Hypothalamus (tissue), 51 donors: ENCODE measurements around the gene TEX22.

Experiments
- DNase-seq, 51 donors: peaks; one replicate each; lab custom pipeline; 2025; lab: John Stamatoyannopoulos, UW

The TEX22 gene

DNA sequence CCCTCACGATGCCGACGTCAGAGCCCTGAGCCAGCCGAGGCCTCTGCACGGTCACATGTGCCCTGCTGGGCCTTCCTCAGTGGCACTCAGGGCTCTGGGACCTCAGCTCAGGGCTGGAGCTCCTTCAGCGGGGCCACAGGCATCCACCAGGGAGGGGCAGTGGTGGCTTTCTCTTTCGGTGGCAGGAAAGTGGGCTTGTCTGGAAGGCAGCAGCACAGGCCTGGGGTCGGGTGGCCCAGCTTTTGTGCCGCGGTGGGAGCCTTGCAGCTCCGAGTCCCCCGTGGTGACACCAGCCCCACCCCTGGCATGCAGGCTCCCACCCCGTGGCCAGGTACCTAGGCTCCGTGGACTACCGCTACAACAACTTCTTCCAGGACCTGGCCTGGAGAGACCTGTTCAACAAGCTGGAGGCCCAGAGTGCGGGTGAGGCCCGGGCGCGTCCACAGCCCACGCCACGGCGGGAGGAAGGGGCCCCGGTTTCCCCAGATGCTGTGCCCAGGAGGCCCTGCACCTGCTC, 14.2 kb upstream of the TEX22 start:
- DNase-seq, result no peak

DNA sequence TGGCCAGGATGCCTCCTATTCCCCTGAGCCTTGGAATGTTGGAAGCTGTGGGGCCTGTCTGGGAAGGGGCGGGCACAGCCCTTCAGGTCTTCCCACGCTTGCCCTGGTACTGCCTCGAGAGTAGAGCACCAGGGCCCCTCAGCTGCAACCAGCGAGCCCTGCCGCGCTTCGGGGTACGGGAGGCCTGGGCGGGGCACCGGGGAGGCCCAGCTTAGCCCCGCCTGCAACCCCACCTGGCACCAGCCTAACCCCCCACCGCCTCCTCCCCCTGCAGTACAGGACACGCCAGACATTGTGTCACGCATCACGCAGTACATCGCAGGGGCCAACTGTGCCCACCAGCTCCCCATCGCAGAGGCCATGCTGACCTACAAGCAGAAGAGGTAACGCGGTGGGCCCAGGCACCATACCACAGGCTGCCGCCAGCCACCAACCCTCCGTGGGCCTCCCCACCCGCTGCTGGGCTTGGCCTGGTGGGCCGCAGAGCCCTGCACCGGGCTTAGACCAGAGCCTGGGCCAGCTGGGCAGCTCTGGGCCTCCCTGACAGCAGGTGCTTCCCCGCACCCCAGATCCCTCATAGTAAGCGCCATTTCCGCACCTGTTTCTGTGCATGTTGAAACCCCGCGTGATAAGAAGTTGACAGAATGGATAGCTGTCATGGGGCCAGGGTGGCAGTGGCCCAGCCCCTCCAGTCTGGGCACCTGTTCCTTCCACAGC, 13.6 kb upstream of the TEX22 start:
- no peak for DNase-seq

DNA sequence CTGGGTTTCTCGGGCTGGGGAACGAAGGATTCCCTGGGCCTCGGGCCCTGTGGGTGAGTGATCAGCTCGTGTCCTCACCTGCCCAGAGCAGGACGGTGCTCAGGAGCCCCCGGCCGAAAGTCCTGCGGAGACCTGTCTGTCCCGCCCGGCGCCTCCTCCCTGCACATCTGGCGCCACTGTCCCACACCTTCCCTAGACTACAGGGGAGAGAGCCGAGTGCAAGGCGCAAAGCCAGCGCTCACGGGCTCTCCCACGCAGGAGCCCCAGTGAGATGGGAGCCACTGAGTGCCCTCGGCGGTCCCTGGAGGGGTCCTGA, 13.1 kb upstream of the TEX22 start:
- no peak for DNase-seq

DNA sequence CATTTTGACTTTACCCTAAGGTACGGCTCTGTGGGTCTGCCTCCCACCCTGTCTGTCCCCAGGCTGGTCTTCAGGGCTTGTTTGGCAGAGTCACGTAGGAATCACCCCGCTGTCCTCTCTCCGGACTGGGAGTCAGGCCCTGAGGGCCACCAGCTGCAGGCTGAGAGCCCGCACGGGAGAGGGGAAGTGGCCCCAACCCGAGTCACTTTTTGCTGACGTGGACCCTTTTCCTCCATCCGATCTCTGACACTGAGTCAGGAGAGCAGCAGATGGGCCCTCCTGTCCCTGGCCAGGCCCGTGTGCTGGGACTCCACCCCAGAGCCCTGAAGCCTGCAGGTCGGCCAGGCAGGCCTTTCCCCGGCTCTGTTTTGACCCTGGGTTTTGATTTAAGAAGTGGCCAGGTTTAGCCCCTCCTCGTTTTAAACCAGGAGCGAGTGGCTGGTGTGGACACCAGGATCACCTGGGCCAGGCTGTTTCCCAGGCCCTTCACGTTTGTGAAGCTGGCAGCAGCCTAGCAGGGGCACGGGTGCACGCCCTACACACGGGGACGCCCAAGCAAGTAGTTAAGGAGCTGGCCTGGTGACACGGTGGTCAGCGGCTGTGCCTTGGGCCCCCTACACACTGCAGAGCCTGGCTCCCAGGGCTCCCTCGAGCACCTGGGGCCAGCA, 12.5 kb upstream of the TEX22 start:
- DNase-seq, result peak in 1 of 51 donors; percentile 21

DNA sequence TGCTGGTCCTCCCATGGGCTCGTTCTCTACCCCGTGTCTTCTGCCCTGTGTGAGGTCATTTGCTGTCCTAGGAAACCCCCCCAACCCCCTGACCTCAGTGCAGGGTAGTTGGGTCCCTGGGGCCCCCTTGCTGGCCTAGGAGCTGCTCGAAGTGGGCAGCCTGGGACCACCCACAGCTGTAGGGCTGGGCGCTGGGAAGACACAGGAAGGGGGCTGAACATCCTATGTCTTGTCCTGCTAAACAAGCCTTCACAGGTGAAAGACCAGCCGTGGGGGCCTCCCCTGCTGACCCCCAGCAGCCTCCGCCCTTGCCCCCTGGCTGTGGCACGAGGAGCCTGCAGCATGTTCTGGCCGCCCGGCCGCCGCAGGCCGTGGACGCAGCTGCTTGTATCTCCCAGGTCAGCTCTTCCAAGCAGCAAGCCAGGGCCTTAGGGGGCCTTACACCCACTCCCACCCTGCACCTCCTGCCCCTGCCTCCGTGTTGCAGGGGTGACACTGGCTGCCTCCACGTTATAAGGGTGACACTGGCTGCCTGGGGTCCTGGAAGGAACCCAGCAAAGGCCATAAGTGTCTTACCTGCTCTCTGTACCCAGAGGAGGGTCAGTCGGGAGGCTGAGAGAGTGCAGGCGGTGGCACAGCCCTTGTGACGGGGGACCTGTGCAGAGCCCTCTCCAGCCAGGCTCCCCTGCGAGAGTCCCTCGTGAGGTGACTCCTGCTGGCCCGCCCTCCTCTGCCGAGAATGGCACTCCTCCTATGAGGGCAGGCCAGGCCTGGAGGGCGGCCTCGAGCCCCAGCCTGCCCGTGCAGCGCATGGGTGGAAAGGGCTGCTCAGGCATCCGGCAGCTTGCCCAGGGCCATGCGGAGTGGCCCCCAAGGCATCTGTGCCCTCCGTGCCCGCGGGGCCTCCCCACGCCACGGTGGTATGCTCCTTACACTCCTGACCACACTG, 11.5 kb upstream of the TEX22 start:
- DNase-seq, result no peak

DNA sequence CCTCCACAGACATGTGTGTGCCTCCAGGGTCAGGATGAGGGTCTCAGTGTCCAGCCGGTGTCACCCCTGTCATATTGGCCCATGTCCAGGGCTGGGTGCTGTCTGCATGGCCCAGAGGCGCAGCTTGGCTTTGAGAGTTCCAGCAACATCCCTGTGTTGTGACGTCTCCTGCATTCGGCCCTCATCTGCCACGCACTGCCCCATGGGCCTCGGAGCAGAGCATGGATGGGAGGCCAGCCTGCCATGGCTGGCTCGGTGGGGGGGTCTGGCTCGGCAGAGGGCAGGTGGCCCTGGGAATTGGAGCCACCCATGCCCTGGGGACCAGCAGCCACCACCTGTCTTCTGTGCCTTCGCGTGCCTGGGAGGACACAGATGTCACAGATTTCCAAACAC, 10.8 kb upstream of the TEX22 start:
- DNase-seq, result no peak

DNA sequence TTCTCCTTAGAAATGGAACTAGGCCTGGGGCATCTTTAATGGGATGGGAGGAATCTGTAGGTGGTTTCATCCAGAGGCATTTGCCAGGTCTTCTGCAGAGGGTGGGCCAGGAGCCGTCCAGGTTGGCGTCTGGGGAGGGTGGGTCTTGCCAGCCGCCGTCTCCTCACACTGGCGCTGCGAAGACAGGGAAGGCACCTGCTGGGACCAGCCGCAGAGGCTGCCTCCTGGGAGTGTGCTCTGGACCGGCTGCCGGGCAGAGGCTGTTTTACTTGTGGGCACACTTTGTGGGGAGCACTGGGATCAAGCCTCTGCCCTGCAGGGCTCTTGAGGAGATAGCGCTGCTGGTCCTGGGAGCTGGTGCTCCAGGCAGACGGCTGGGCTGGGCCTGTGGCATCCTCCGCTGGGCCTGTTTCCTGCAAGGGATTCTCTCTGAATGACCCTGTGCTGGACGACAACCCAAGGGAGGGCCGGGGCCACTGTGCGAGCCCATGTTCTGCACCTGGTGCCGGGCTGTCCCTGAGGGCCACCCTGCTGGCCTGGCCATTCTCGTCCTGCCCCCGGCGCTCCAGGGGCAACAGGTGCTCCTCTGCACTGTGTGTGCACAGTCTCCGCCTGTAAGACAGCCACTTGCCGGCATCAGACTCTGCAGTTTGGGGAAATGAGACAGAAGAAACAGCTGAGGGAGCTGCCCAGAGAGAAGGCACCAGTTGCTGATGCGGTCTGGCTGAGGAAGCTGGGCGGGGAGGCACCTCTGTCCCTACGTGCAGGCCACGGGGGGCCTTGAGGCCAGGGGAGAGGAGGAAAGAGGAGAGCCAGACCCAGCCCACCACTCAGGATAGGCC, 10.0 kb upstream of the TEX22 start:
- DNase-seq, result peak in 1 of 51 donors; percentile 23

DNA sequence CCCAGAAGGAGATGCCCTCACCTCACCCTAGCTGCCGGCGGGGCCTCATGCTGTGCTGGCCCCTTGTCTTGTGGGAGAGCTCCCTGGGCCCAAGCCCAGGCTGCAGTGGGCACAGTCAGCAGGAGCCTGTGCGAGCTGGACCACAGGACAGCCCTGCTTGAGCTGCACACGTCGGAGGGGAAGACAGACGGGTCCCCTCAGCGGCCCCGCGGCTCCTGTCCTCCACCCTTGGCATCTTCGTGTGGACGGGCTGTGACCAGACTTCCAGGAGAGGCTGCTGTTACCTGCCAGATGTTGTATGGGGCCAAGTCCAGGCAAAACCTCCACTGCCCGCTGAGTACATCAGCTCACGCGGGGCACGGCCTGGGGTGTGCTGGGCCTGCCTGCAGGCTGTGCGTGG, 9.4 kb upstream of the TEX22 start:
- no peak for DNase-seq

DNA sequence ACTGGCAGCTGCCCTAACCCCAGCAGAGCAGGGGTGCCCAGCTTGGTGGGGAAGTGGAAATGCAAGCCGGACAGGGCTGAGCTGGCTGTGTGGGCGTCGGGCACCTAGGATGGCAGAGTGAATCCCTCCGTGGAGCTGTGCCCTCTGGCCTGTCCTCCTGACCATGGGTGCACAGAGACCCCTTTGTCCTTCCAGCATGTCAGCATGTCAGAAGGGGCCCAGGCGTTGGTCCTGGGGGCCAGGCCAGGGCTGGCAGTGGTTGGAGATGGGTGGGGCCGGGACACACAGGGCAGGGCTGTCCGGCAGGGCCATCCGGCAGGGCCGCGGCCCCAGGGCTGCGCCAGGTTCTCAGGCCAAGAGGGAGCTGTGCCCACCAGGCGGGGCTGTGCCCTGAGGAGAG, 8.8 kb upstream of the TEX22 start:
- peak in 7 of 51 donors; percentile 10 to 41 (median 27) for DNase-seq

DNA sequence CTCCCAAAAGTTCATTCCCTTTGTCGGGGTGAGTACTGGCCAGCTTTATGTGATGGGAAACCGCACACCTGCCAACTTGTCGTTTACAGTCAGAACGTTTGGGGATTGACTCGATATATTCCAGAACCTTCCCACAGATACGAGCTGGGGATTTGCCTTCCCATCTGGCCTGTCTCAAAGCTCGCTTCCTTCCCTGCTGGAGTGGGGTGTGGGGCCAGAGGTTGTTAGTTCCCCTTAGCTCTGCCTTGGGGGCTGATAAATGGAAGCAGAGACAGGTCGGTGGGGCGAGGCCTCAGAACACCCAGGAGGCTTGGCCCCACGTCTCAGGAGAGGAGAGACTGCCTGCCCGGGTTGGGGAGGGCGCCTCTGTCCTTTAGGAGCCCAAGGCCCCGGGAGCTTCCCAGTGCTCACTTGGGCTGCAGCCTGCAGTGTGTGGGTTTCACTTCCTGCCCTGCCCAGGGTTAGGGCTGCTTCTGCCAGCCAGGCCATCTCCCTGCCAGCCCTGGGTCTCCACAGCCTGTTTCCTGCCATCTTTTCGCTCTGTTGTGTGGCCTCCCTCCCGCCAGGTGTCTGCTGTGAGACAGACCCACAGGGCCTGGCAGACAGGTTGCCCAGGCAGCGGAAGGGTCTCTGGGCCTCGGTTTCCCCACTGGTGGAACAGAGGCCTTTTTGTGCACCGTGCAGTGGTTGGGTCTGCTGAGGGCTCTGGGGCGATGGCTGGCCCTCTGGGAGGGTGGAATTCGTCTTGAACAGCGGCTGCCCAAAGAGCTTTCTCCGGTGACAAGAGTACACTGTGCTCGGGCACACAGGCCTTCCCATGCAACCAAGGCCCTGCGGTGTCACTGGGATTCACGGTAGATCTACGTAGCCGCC, 8.1 kb upstream of the TEX22 start:
- DNase-seq, result peak in 3 of 51 donors; percentile 9 to 42 (median 28)

DNA sequence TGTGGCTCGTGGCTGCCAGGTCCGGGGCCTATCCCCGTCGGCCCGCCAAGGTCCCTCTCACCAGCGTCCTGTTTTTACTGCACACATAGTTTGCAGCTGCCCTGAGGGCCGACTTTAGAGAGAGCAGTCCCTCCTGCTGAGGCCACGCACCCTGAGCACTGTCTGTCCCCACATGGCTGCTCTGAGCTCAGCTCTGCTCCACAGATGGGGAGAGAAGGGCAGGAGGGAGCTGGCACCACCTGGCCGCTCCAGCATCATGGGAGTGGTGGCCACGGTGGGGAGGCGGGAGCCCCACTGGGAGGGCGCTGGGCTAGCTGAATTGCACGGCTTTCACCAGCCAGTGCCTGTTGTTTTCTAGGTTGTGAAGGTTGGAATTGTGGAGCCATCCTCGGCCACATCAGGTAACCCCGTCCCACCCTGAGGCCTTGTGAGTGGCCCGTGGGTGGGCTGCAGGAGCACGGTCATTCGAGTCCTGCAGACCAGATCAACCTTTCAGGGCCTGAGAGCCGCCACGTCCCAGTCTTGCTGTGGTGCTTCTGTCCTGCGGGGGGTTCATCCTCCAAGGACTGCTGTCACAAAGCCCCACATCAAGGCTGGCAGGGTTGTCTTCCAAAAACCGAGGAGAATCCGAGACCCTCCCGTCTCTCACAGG, 7.4 kb upstream of the TEX22 start:
- no peak for DNase-seq

DNA sequence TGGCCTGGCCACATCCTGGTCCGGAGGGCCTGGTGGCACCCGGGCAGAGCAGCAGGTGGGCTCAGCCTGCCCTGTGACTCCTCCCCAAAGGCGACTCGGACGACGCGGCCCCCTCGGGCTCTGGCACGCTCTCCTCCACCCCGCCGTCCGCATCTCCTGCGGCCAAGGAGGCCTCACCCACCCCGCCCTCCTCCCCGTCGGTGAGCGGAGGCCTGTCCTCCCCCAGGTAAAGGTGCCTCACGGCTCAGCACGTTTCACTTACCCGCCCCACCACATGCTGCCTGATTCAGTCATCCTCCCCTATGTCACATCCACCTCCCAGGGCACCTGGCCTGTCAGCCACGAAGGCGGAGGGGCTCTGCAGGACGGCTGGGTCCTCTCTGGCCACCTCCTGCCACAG, 6.8 kb upstream of the TEX22 start:
- DNase-seq, result no peak

DNA sequence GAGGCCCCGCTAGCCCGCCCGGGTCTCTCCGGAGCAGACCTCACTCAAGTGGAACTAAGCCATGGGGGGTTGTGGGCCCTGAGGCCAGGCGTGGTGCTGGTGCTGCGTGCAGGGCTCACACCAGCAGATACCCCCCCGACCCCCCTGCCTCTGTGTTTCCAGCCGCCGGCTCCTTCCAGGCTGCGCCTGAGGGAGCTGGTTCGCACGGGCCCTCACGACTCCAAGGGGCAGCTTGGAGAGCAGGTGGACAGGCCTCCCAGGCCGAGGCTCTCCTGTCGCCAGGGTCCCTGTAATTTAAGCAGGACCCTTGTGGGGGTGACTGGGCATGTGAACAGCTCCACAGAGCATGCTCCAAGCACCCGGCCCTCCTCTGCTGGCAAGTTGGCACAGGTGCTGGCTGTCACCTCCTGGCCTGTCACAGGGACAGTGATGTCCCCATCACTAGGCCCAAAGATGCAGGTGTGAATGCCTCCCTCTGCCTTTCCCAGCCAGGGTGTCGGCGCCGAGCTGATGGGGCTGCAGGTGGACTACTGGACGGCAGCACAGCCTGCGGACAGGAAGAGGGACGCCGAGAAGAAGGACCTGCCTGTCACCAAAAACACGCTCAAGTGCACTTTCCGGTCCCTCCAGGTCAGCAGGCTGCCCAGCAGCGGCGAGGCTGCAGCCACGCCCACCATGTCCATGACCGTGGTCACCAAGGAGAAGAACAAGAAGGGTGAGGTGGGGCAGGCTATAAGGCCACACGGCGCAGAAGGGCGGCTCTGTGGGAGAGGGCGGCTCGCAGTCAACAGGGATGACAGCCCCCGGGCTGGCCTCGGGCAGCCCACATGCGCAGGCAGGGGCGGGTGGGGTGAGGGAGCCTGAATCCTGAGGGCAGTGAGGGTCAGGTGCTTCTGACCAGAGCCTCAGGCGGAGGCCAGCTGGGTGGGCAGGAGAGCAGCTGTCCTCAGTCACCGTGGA, 5.9 kb upstream of the TEX22 start:
- no peak for DNase-seq

DNA sequence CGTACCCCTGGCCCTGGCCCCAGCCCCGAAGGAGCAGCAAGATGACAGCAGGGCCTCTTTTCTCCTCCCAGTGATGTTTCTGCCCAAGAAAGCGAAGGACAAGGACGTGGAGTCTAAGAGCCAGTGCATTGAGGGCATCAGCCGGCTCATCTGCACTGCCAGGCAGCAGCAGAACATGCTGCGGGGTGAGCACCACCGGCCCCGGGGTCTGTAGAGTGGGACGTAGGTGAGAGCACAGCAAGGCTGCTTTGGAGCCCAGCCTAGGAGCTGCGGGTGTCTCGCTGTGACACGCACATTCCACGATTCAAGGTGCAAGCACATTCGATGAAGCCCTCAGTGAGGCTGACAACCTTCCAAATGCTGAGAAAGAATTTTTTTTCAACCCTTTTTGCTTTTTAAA, 5.2 kb upstream of the TEX22 start:
- no peak for DNase-seq

DNA sequence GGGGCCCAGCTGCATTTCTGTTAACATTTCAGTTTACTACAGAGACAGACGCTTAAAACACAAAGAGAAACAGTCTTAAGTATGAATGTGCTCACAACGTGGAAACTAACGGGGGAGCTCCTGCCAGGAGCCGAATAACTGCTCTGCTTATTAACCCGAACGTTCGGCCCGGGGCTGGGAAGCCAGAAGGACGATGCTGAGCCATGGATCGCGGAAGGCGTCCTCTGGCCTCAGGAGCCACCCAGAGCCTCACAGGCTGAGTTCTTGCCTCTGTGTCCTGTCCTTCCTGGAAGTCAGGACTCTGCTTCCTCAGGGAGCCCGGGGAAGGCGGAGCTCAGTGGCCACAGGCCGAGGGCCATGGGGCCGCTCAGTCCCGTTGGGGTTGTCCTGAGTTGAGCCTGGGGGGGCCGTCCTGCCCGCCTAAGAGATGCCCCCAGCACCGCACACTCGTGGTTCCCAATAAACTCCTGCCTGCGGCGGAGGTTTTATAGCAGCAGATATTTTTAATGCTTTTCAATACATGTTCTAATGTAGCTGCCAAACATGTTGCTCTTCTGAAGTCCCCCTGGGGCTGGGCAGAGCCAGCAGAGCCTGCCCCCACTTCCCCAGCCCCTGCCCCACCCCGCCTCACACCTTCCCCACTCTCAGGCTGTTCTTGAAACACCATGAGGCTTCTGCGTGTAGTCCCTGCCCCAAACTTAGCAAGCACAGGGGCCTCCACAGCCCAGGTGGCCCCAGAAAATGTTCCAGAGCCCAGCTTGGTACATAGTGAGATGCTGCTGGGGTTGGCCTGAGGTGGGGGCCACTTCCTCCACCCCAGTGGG, 3.4 kb upstream of the TEX22 start:
- no peak for DNase-seq

DNA sequence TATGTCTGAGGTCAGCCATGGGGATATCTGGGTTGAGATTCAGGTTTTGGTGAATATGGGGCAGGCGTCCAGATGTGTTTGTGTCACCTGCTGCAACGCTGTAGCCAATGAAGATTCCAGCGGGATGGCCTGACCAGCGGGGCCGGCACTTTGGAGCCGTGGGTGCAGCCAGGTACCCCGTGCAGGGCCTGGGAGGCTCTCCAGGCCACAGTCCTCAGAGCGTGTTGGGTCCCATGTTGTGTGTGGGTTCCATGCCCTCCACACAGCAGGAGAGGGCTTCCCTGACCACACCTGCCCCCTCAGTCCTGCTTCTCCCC, 2.8 kb upstream of the TEX22 start:
- DNase-seq, result no peak

DNA sequence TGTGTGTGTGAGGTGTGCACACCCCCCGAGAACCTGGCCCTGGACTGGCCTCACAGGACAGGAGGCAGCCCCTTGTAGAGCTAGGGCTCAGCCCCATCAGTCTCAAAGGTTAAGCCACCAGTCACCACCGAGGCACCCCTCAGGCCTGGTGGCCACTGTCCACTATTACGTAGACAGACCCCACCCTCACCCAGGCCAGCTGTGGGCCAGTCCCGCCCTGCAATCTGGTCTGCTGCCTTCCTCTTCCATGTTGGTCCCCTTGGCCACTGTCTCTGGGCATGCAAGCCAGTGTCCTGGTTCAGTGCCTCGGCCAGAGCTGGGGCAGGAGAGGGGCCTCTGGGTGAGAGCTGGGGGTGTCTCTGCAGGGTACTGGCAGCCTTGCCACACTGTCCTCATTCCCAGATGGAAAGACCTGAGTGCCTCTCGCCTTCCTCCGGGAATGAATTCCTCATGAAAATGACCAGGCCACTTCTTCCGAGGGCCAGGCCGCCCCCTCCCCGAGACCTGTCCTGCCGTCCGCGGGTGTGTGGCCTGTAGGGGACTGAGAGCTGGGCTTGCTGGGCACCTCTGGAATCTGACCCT, 897 bp upstream of the TEX22 start:
- no peak for DNase-seq
